Prostate gland (tissue), 2 donors: ENCODE measurements around the gene DBT. TPM values are rescaled to one million over a fixed set of nuclear protein-coding genes. Genes with fewer than 3 reads are reported as not detected.

Experiments used
- DNase-seq: peaks from one replicate; pipeline ENCODE4 v3.0.0-alpha.2; 2019; ENCODE audit warnings: low spot score
- H3K27ac ChIP-seq, 2 donors: fragments of 200-600 bp; sonication (generic); 2 replicates each; pipeline ENCODE4 v1.5.1; 2017 to 2019
- H3K27me3 ChIP-seq: fragments of 200-600 bp; sonication (generic); replicated peaks from 2 replicates; pipeline ENCODE4 v1.5.1; 2019; ENCODE audit not compliant: insufficient read depth
- H3K36me3 ChIP-seq, 2 donors: fragments of 200-600 bp; sonication (generic); 1 replicate in 1 of 2; 2 replicates in 1 of 2; pipeline versions ENCODE4 v1.5.1 to v1.8.1; 2017 to 2019
- H3K4me1 ChIP-seq: fragments of 200-600 bp; sonication (generic); replicated peaks from 2 replicates; pipeline ENCODE4 v1.5.1; 2019
- H3K4me3 ChIP-seq, 2 donors: fragments of 200-600 bp; sonication (generic); 2 replicates each; pipeline ENCODE4 v1.5.1; 2017 to 2019
- H3K9me3 ChIP-seq: fragments of 200-600 bp; sonication (generic); 2 replicates; pipeline ENCODE4 v1.5.1; 2017
- POLR2A ChIP-seq: fragments of 450-650 bp; IDR thresholded peaks from one replicate; pipeline ENCODE4 v1.6.1; 2016; ENCODE audit warnings: antibody characterized with exemption, mild to moderate bottlenecking
- POLR2AphosphoS5 ChIP-seq: sonication (generic); formaldehyde crosslinking; IDR thresholded peaks from one replicate; pipeline ENCODE4 v1.6.1; 2017; ENCODE audit warnings: antibody characterized with exemption
- WGBS: methylation state at CpG from one replicate; pipeline ENCODE4 v1.1.5; 2018; 5-methylcytosine and 5-hydroxymethylcytosine counted together
- intact Hi-C: fragments of 100-400 bp; cut with DNase I; formaldehyde crosslinking; loops from one replicate; pipeline ENCODE4 v1.14.2; 2022
- total RNA-seq, 2 donors: library from RNA; depleted of rRNA; stranded (reverse); fragments of >200 nt; gene quantifications; one replicate each; pipeline ENCODE4 v1.1.0, GENCODE V29; 2016
- TF ChIP-seq, protein P1 (sequence below), 4 experiments: fragments of 200-600 bp in 2 of 4; fragments of 450-650 bp in 2 of 4; sonication (generic) in 2 of 4; IDR thresholded peaks; 1 replicate in 3 of 4; 2 replicates in 1 of 4; pipeline ENCODE4 v1.5.1; 2016 to 2019; ENCODE audit warnings: antibody characterized with exemption in 4 of 4, mild to moderate bottlenecking in 2 of 4, moderate library complexity in 2 of 4

The DBT gene
- total RNA-seq, 2 donors from 2014 or later = 7.6 to 17.3 TPM

DNA sequence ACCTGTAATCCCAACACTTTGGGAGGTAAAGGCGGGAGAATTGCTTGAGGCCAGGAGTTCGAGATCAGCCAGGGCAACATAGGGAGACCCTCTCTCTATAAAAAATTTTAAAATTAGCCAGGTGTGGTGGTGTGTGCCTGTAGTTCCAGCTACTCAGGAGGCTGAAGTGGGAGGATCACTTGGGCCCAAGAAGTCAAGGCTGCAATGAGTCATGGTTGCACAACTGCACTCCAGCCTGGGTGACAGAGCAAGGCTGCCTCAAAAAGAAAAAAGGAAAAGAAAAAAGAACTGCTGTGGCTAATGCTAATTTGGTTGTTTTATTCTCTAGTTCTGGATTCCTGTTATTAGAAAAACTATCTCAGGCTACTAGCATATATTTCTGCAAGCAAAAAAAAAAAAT is 29.8 kb downstream of the DBT start:
- no peak for TF ChIP-seq POLR2AphosphoS5
- no peaks in the 10 kb centered on the region for H3K36me3 ChIP-seq
- no peaks in the 10 kb centered on the region for H3K27me3 ChIP-seq
- no peak overlapping the region for H3K4me3 ChIP-seq
- no peaks in the 10 kb centered on the region for H3K9me3 ChIP-seq
- intact Hi-C loops = no loop called here
- H3K27ac ChIP-seq = no peak overlapping the region
- H3K4me1 ChIP-seq = no peaks in the 10 kb centered on the region
- DNase-seq = no peak
- 98% methylated on average over 2 of the region's 2 CpGs for WGBS

DNA sequence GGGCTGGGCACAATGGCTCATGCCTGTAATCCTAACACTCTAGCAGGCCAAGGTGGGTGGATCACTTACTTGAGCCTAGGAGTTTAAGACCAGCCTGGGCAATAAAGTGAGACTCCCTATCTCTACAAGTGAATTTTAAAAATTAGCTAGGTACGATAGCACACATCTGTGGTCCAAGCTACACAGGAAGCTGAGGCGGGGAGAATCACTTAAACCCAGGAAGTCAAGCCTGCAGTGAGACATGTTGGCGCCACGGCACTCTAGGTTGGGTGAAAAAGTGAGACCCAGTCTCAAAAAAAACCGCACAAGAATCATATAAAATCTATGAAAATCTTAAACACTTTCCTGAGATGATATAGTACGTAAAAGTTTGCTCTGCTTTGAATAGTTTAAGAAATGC is 30.2 kb downstream of the DBT start:
- no peaks in the 10 kb centered on the region for H3K36me3 ChIP-seq
- no peaks in the 10 kb centered on the region for H3K4me1 ChIP-seq
- H3K27ac ChIP-seq = no peak overlapping the region
- intact Hi-C loops = no loop called here
- no peaks in the 10 kb centered on the region for H3K27me3 ChIP-seq
- WGBS = 92% methylated on average over 6 of the region's 6 CpGs
- no peak overlapping the region for H3K4me3 ChIP-seq
- TF ChIP-seq, protein P1, sequence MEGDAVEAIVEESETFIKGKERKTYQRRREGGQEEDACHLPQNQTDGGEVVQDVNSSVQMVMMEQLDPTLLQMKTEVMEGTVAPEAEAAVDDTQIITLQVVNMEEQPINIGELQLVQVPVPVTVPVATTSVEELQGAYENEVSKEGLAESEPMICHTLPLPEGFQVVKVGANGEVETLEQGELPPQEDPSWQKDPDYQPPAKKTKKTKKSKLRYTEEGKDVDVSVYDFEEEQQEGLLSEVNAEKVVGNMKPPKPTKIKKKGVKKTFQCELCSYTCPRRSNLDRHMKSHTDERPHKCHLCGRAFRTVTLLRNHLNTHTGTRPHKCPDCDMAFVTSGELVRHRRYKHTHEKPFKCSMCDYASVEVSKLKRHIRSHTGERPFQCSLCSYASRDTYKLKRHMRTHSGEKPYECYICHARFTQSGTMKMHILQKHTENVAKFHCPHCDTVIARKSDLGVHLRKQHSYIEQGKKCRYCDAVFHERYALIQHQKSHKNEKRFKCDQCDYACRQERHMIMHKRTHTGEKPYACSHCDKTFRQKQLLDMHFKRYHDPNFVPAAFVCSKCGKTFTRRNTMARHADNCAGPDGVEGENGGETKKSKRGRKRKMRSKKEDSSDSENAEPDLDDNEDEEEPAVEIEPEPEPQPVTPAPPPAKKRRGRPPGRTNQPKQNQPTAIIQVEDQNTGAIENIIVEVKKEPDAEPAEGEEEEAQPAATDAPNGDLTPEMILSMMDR (IDR thresholded peaks at IDR 0.05) = no peak
- TF ChIP-seq POLR2A (no peak), POLR2AphosphoS5 (no peak)
- no peaks in the 10 kb centered on the region for H3K9me3 ChIP-seq
- DNase-seq = no peak

DNA sequence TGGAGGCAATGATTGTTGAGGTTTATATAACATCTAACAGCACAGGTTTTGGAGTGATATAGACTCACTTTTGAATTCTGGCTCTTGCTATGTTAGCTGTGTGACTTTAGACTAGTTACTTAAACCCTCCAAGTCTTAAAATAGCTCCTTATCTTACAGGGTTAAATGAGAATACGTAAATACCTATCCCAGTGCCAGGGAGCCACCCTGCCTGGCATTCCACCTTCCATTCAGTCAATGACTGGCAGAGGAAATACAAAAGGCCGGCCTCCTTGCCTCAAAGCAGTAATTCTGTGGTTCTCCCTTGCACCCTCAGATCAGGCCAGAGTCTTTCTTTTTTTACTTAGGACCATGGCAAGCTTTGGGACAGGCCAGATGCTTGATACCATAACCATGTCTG is 31.8 kb downstream of the DBT start:
- H3K27me3 ChIP-seq = no peaks in the 10 kb centered on the region
- DNase-seq = no peak
- no peaks in the 10 kb centered on the region for H3K4me1 ChIP-seq
- TF ChIP-seq, protein P1 (IDR thresholded peaks at IDR 0.05) = no peak
- TF ChIP-seq POLR2A (no peak), POLR2AphosphoS5 (no peak)
- peaks cover 0 to 5% of the 10 kb centered on the region in 2 donors for H3K36me3 ChIP-seq
- no peak overlapping the region for H3K4me3 ChIP-seq
- no peak overlapping the region for H3K27ac ChIP-seq
- no peaks in the 10 kb centered on the region for H3K9me3 ChIP-seq
- WGBS = 69% methylated on average over 2 of the region's 2 CpGs
- intact Hi-C loops = no loop called here

DNA sequence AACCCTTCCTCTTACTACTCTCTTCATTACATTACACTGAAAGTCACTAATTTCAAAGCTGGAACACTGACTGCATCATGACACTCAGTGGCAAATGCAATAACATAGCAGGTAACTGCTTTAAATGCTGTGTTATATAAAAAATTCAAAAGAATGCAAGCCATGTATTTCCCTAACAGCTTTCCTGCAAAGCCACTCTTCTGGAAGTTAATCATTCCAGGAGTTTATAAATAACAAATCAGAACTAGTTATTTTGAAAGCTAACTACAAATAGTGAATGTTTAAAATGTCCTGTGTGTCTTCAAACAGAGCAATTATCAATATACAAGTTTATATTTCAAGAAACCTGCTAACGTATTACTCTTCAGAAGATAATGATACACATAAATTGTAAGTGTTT is 34.5 kb downstream of the DBT start:
- WGBS = 97% methylated on average over 1 of the region's 1 CpG
- no peaks in the 10 kb centered on the region for H3K27me3 ChIP-seq
- TF ChIP-seq POLR2A (no peak), POLR2AphosphoS5 (no peak)
- TF ChIP-seq, protein P1 (IDR thresholded peaks at IDR 0.05) = no peak
- no peak overlapping the region for H3K4me3 ChIP-seq
- DNase-seq = no peak
- peaks cover 5% of the 10 kb centered on the region in 2 donors for H3K36me3 ChIP-seq
- no peak overlapping the region for H3K27ac ChIP-seq
- H3K9me3 ChIP-seq = no peaks in the 10 kb centered on the region
- intact Hi-C loops = no loop called here
- H3K4me1 ChIP-seq = no peaks in the 10 kb centered on the region

DNA sequence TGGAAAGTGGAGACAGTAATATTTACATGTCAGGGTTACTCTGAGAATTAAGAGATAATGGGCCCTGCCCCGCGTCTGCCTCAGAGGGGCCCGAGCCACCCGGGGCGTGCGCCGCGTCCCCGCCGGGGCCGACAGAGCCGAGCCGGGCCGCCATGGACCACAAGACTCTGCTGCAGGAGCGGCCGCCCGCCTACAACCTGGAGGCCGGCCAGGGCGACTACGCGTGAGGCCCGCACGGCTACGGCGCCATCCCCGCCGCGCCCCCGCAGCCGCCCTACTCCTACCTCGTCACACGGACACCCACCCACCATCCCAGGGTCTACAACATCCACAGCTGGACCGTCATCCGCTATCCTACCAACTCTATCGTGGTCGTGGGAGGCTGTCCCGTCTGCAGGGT is 36.5 kb downstream of the DBT start:
- DNase-seq = no peak
- H3K4me3 ChIP-seq = no peak overlapping the region
- H3K4me1 ChIP-seq = no peaks in the 10 kb centered on the region
- TF ChIP-seq POLR2AphosphoS5 (no peak), POLR2A (no peak)
- TF ChIP-seq, protein P1 (IDR thresholded peaks at IDR 0.05) = no peak
- H3K36me3 ChIP-seq = peaks cover 5% of the 10 kb centered on the region in 2 donors
- H3K27me3 ChIP-seq = no peaks in the 10 kb centered on the region
- WGBS = 96% methylated on average over 37 of the region's 37 CpGs
- intact Hi-C loops = no loop called here
- H3K27ac ChIP-seq = no peak overlapping the region
- no peaks in the 10 kb centered on the region for H3K9me3 ChIP-seq
